HFF-Myc (cell line): ENCODE measurements around the gene STX2.

ENCODE experiments used
- DNase-seq: peaks from one replicate; pipeline ENCODE4 v3.0.0-alpha.2; 2011; ENCODE audit warnings: low read depth; ENCODE audit errors: extremely low read depth
- H3K4me3 ChIP-seq: replicated peaks from 2 replicates; pipeline ENCODE4 v1.5.1; 2011; ENCODE audit warnings: low read depth, mild to moderate bottlenecking, control low read depth, low read length
- CTCF ChIP-seq: IDR thresholded peaks from 2 replicates; pipeline ENCODE4 v1.5.1; 2012; ENCODE audit warnings: mild to moderate bottlenecking, low read depth, low read length, control low read depth; ENCODE audit errors: missing control alignments

The STX2 gene

GRCh38 chr12:130825771-130826150 lies 13.3 kb downstream of the STX2 start:
- DNase-seq = no peak
- no peak overlapping the region for H3K4me3 ChIP-seq
- TF ChIP-seq CTCF = no peak

- TF ChIP-seq CTCF = no peak
- no peak for DNase-seq
- no peak overlapping the region for H3K4me3 ChIP-seq
Observed at GRCh38 chr12:130819681-130820080, 19.4 kb downstream of the STX2 start.

- no peak overlapping the region for H3K4me3 ChIP-seq
- DNase-seq = no peak
- TF ChIP-seq CTCF = peak; percentile 40
Observed at GRCh38 chr12:130818635-130819576, 20.1 kb downstream of the STX2 start.

GRCh38 chr12:130818272-130818634 lies 20.8 kb downstream of the STX2 start:
- no peak for DNase-seq
- H3K4me3 ChIP-seq = no peak overlapping the region
- TF ChIP-seq CTCF = no peak

GRCh38 chr12:130817804-130818203 lies 21.2 kb downstream of the STX2 start:
- DNase-seq = no peak
- TF ChIP-seq CTCF = no peak
- H3K4me3 ChIP-seq = no peak overlapping the region

GRCh38 chr12:130816097-130816496 lies 23.0 kb downstream of the STX2 start:
- no peak for DNase-seq
- H3K4me3 ChIP-seq = no peak overlapping the region
- no peak for TF ChIP-seq CTCF
